GM19239 (cell line): Measurements from ENCODE around the gene HEATR5B.
"Not testable (repeated sequence)": the region's sequence is repeated elsewhere in the genome, so short reads cannot be mapped to it uniquely, and the experiment has no call there.

Experiments
- DNase-seq: peaks from one replicate; pipeline ENCODE4 v3.0.0; 2011; ENCODE audit warnings: low spot score; ENCODE audit not compliant: insufficient read length
- FAIRE-seq: peaks from 2 replicates; lab custom pipeline; 2011; peaks lifted over from hg19 to GRCh38; lab: Jason Lieb, UNC

The HEATR5B gene

GRCh38 chr2:37070931-37071330 is 13.2 kb downstream of the HEATR5B start:
- DNase-seq: no peak
- FAIRE-seq: no peak

GRCh38 chr2:37068686-37069085 is 15.5 kb downstream of the HEATR5B start:
- FAIRE-seq: no peak

GRCh38 chr2:37061776-37062175 is 22.4 kb downstream of the HEATR5B start:
- FAIRE-seq (no peak), DNase-seq (no peak)

More at GRCh38 chr2:37068686-37069085, 15.5 kb downstream of the HEATR5B start:
- DNase-seq: no peak

- FAIRE-seq (no peak), DNase-seq (no peak)
Measured at GRCh38 chr2:37061013-37061711, 23.0 kb downstream of the HEATR5B start.

GRCh38 chr2:37060446-37060845 is 23.7 kb downstream of the HEATR5B start:
- no peak for DNase-seq
- FAIRE-seq: no peak

DNA sequence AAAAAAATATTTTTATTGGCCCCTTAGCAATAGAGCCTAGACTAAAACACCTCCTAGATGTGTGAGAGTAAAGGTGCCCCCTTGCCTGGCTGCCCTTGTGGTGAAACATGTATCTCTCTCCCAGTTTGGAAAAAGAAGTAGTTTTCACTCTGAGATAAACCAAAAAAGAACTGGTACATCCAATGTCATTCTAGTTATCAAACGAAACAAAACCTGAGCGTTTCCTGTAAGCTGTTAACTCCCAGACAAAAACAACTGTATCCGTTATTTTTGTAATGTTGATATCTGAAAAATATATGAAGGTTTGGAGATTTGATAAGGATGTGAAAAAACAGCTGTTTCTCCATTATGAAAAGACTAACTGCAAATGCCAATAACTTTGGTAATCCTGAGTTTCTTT is 24.3 kb downstream of the HEATR5B start:
- DNase-seq (no peak), FAIRE-seq (peak; percentile 79)

DNA sequence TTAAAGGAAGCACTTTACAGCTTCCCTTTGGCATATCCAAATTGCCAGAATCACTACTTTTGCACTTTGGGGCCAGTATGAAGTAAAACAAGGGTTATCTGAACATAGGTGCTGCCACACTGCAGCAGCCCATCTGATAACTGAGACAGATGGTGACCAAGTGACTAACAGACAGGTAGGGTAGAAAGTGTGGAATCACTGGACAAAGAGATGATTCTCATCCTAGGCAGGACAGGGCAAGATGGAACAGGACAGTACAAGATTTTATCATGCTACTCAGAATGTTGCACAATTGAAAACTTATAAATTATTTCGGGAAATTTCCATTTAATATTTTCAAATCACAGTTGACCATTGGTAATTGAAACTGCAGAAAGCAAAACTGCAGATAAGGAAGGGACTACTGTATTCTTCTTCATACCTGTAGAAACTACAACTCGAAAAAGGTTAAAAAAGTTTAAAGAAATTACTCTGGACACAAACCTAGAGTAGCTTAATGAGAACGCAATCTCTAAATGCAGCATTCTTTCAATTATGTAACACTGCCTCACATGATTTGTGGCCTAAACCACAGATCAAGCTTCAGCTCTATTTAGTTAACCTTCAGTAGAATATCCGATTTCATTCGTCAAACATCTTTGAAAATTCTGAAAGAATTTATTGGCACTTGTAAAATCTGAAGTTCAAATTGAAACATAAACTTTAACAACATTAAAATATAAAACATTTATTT is 31.4 kb downstream of the HEATR5B start:
- DNase-seq (no peak), FAIRE-seq (no peak)

DNA sequence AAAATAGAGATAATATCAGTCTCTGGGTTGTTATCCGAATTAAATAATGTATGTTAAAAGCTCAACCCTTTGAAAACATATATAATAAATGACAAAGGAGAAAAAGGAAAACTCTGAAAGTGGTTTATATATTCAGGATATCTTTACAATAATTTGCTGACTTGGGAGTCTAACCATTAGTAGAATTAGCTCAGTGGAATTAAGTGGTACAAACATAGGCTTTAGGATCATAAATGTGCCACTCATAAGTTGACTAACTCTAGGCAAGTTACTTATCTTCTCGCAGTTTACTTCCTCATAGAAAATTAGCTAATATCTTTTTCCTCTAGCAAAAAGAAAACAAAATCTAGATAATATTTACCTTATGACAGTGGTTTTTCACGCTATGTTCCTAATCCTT is 44.6 kb downstream of the HEATR5B start:
- FAIRE-seq (no peak), DNase-seq (no peak)

DNA sequence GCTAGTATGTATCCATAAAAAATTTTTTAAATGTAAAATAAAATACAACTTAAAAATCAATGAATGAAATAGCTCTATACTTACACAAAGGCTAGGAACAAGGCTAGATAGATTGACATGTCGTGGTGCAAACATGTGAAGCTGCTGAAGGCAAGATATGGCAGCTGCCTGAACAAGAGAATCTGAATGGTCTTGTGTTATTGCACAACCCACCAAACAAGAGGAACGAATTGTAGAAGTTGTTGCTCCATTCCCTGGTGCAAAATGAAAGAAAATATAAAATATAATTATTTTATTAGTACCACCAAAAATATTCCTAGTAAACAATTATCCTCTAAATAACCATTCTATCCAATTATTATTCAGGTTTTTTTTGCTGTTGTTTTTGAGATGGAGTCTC is 46.4 kb downstream of the HEATR5B start:
- FAIRE-seq (no peak), DNase-seq (no peak)

- DNase-seq: no peak
- no peak for FAIRE-seq
Measured at GRCh38 chr2:37029758-37030157, 54.4 kb downstream of the HEATR5B start.

DNA sequence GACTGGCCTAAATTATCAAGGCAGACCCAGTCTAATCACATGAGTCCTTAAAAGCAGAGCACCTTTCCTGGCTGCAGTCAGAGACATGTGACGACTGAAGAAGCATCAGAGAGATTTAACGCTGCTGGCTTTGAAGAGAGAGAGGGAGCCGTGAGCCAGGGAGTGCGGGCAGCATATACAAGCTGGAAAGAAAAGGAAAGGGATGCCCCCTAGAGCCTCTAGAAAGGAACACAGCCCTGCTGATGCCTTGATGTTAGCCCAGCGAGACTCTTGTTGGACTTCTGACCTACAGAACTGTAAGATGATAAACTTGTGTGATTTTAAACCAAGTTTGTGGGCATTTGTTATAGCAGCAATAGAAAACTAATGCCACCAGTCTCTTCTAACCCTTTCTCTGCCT is 58.1 kb downstream of the HEATR5B start:
- no peak for FAIRE-seq

GRCh38 chr2:37020887-37021796 is 63.0 kb downstream of the HEATR5B start:
- DNase-seq: no peak
- FAIRE-seq: peak; percentile 40

More for the DNA sequence above, 58.1 kb downstream of the HEATR5B start:
- DNase-seq: no peak

GRCh38 chr2:37020212-37020886 is 63.8 kb downstream of the HEATR5B start:
- DNase-seq: no peak
- no peak for FAIRE-seq

DNA sequence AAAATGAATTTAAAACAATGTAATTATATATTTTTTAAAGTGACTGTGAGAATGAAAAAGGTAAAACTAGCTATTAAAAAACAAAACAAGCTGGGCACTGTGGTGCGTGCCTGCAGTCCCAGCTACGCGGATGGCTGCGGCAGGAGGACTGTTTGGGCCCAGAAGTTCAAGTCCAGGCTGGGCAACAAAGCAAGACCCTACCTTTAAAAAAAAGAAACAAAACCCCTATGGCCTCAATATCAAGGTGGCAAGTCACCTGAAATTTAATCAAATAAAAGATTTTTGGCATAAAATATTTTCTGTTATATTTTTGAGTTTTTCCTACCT is 70.9 kb downstream of the HEATR5B start:
- FAIRE-seq: no peak
- no peak for DNase-seq

- FAIRE-seq (peak; percentile 89), DNase-seq (no peak)
Measured at GRCh38 chr2:37011130-37011529, 73.0 kb downstream of the HEATR5B start.

- DNase-seq (peak; percentile 12), FAIRE-seq (peak; percentile 93)
Measured at GRCh38 chr2:37005118-37005868, 78.9 kb downstream of the HEATR5B start.

- peak; percentile 70 for FAIRE-seq
Measured at GRCh38 chr2:37000988-37001556, 83.1 kb downstream of the HEATR5B start.

DNA sequence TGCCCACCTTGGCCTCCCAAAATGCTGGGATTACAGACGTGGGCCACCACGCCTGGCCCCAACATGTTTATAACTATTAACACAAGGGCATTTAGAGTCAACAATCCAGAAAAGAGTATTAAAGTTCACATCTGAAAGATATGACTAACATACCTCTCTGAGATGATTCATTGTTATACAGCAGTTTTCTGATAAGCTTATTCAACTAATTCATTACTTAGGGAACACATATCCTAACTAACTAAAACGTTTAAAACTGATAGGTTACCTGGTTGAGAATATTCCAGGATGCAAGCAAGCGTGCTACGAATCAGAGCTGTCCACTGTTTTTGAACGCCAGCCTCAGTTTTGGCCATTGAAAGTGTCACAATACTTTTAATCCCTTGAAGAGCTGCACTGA is 83.9 kb downstream of the HEATR5B start:
- FAIRE-seq: no peak

More at GRCh38 chr2:37000988-37001556, 83.1 kb downstream of the HEATR5B start:
- DNase-seq: no peak

DNA sequence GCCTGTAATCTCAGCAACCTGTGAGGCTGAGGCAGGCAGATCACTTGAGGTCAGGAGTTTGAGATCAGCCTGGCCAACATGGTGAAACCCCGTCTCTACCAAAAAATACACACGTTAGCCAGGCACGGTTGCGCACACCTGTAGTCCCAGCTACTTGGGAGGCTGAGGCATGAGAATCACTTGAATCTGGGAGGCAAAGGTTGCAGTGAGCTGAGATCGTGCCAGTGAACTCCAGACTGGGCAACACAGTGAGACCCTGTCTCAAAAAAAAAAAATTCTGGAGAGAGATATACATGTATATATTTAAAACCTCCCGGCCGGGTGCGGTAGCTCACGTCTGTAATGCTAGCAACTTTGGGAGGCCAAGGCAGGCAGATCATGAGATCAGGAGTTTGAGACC is 84.8 kb downstream of the HEATR5B start:
- not testable (repeated sequence) for FAIRE-seq, DNase-seq

More for the DNA sequence above, 83.9 kb downstream of the HEATR5B start:
- DNase-seq: no peak
